Measurements from ENCODE around the gene FIZ1.

- TF ChIP-seq EZH2 (optimal IDR thresholded peaks at IDR 0.05; ENCODE audit: low read depth, low read length) (no peak), CTCF (IDR thresholded peaks at IDR 0.05; ENCODE audit: low read length) (no peak), EZH2phosphoT487 (IDR thresholded peaks at IDR 0.05; ENCODE audit: low read length) (no peak)
Observed at GRCh38 chr19:55621673-55622231, 22.4 kb upstream of the FIZ1 start.
